Measurements from ENCODE around the gene ROBO1. TPM values are rescaled to one million over a fixed set of nuclear protein-coding genes. Genes with fewer than 3 reads are reported as not detected.

The ROBO1 gene
- total RNA-seq, 1 donor, result 69.8 TPM

DNA sequence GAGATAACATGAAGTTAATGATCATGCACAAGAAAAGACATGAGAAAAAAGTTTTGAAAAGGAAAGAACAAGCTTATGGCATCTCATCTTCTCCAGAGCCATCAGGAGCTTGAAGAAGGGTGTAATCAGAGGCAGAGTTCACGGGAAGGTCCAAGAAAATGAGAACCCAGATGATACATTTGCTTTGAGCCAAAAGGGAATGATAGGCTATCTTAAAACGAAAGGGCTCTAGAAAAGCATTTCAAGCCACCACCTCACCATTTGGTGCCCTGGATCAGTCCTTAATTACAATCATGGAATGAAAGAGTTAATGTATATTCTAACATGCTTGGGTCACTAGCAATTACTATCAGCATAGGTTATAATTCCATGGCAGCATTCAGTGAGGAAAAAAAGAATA lies 781.8 kb downstream of the ROBO1 start:
- no peaks in the 10 kb centered on the region for H3K27me3 ChIP-seq (ENCODE audit: insufficient read depth, low read length)
- TF ChIP-seq, protein P1, sequence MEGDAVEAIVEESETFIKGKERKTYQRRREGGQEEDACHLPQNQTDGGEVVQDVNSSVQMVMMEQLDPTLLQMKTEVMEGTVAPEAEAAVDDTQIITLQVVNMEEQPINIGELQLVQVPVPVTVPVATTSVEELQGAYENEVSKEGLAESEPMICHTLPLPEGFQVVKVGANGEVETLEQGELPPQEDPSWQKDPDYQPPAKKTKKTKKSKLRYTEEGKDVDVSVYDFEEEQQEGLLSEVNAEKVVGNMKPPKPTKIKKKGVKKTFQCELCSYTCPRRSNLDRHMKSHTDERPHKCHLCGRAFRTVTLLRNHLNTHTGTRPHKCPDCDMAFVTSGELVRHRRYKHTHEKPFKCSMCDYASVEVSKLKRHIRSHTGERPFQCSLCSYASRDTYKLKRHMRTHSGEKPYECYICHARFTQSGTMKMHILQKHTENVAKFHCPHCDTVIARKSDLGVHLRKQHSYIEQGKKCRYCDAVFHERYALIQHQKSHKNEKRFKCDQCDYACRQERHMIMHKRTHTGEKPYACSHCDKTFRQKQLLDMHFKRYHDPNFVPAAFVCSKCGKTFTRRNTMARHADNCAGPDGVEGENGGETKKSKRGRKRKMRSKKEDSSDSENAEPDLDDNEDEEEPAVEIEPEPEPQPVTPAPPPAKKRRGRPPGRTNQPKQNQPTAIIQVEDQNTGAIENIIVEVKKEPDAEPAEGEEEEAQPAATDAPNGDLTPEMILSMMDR (IDR thresholded peaks at IDR 0.05; ENCODE audit: extremely low read depth, low read depth, low read length), result no peak
- no peak for DNase-seq (ENCODE audit: insufficient read length, low spot score, missing footprints)
- no peak overlapping the region for H3K4me2 ChIP-seq (ENCODE audit: insufficient read depth, low read length)
- H3K79me2 ChIP-seq (ENCODE audit: insufficient read depth, low read length), result peaks cover 2% of the 10 kb centered on the region
- H3K9me3 ChIP-seq (ENCODE audit: low read depth, low read length), result no peaks in the 10 kb centered on the region
- H2AFZ ChIP-seq (ENCODE audit: low read length), result no peak overlapping the region
- peaks cover 4% of the 10 kb centered on the region for H3K4me1 ChIP-seq (ENCODE audit: insufficient read depth, low read length)
- H3K36me3 ChIP-seq (ENCODE audit: insufficient read depth, low read length), result no peaks in the 10 kb centered on the region
- H3K4me3 ChIP-seq (ENCODE audit: insufficient read depth, low read length), result no peak overlapping the region
- H3K27ac ChIP-seq (ENCODE audit: low read depth, low read length), result no peak overlapping the region
- H4K20me1 ChIP-seq (ENCODE audit: insufficient read depth, low read length), result peaks cover 3% of the 10 kb centered on the region

DNA sequence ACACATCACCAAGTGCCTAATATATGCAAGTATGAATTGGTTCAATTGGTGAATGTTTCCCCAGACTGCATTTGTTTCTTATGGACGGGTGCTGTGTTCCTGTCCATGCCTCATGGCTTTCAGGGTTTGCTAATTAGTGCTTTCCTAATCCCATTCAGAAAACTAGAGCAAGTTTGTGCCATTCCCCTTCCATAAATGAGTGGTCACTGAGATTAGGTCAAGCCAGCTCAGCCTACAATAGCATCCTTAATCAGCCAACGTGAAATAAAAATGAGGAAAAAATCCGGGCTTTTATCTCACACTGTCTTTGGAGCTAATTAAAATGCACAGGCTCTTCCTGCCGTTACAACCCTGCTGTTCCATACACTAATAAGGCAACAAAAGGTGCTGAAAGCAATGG lies 788.8 kb downstream of the ROBO1 start:
- H2AFZ ChIP-seq (ENCODE audit: low read length), result no peak overlapping the region
- DNase-seq (ENCODE audit: insufficient read length, low spot score, missing footprints), result no peak
- no peaks in the 10 kb centered on the region for H3K9me3 ChIP-seq (ENCODE audit: low read depth, low read length)
- H3K27ac ChIP-seq (ENCODE audit: low read depth, low read length), result no peak overlapping the region
- H3K4me3 ChIP-seq (ENCODE audit: insufficient read depth, low read length), result no peak overlapping the region
- no peaks in the 10 kb centered on the region for H4K20me1 ChIP-seq (ENCODE audit: insufficient read depth, low read length)
- H3K79me2 ChIP-seq (ENCODE audit: insufficient read depth, low read length), result peaks cover 7% of the 10 kb centered on the region
- TF ChIP-seq, protein P1 (IDR thresholded peaks at IDR 0.05; ENCODE audit: extremely low read depth, low read depth, low read length), result no peak
- H3K4me2 ChIP-seq (ENCODE audit: insufficient read depth, low read length), result no peak overlapping the region
- peaks cover 30% of the 10 kb centered on the region for H3K4me1 ChIP-seq (ENCODE audit: insufficient read depth, low read length)
- no peaks in the 10 kb centered on the region for H3K36me3 ChIP-seq (ENCODE audit: insufficient read depth, low read length)
- H3K27me3 ChIP-seq (ENCODE audit: insufficient read depth, low read length), result no peaks in the 10 kb centered on the region

DNA sequence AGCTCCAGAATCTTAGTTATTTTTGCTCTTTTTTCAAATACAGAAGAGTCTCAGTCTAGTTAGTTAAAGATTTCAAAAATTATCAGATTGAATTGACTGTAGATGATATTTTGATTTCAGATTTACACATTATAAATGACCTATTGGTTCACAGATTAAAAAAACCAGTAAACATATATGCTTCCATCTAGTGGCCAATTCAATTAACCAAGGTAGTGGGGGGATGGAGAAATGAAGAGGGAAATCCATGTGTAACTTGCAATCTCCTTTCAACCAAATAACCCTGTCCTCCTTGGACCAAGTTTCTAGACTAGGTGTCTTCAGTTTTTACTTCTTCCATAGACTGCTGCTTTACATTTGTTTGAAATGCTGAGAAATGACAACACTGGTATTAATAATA lies 789.8 kb downstream of the ROBO1 start:
- no peaks in the 10 kb centered on the region for H3K36me3 ChIP-seq (ENCODE audit: insufficient read depth, low read length)
- no peaks in the 10 kb centered on the region for H3K27me3 ChIP-seq (ENCODE audit: insufficient read depth, low read length)
- no peak for DNase-seq (ENCODE audit: insufficient read length, low spot score, missing footprints)
- no peaks in the 10 kb centered on the region for H3K9me3 ChIP-seq (ENCODE audit: low read depth, low read length)
- no peak overlapping the region for H3K27ac ChIP-seq (ENCODE audit: low read depth, low read length)
- H3K4me3 ChIP-seq (ENCODE audit: insufficient read depth, low read length), result no peak overlapping the region
- H4K20me1 ChIP-seq (ENCODE audit: insufficient read depth, low read length), result no peaks in the 10 kb centered on the region
- H3K4me1 ChIP-seq (ENCODE audit: insufficient read depth, low read length), result peaks cover 30% of the 10 kb centered on the region
- peaks cover 7% of the 10 kb centered on the region for H3K79me2 ChIP-seq (ENCODE audit: insufficient read depth, low read length)
- no peak overlapping the region for H3K4me2 ChIP-seq (ENCODE audit: insufficient read depth, low read length)
- H2AFZ ChIP-seq (ENCODE audit: low read length), result no peak overlapping the region
- TF ChIP-seq, protein P1 (IDR thresholded peaks at IDR 0.05; ENCODE audit: extremely low read depth, low read depth, low read length), result peak; percentile 54

DNA sequence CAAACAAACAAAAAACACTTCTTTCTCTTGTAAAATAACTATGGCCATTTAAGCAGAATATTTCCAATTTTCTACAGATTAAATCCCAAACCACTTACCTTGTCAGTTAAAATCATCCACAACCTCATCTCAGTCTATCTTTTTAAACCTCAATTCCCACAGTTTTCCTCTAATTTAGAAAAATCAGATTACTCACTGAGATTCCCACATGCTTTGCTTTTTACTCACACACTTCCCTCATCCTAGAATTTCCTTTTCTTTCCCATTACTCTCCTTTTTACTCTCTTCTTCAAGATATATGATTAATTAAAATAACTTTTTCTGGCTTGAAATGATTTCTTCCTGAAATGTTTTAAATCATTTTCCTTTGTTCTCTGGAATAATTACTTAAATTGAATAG lies 790.7 kb downstream of the ROBO1 start:
- Histone ChIP-seq H2AFZ (ENCODE audit: low read length) (no peak overlapping the region), H3K4me2 (ENCODE audit: insufficient read depth, low read length) (no peak overlapping the region), H3K27ac (ENCODE audit: low read depth, low read length) (peak overlapping the region; percentile 27), H3K4me1 (ENCODE audit: insufficient read depth, low read length) (peaks cover 30% of the 10 kb centered on the region), H3K9me3 (ENCODE audit: low read depth, low read length) (no peaks in the 10 kb centered on the region), H3K4me3 (ENCODE audit: insufficient read depth, low read length) (no peak overlapping the region), H3K79me2 (ENCODE audit: insufficient read depth, low read length) (peaks cover 9% of the 10 kb centered on the region), H4K20me1 (ENCODE audit: insufficient read depth, low read length) (no peaks in the 10 kb centered on the region), H3K27me3 (ENCODE audit: insufficient read depth, low read length) (no peaks in the 10 kb centered on the region), H3K36me3 (ENCODE audit: insufficient read depth, low read length) (no peaks in the 10 kb centered on the region)
- TF ChIP-seq, protein P1 (IDR thresholded peaks at IDR 0.05; ENCODE audit: extremely low read depth, low read depth, low read length), result no peak
- no peak for DNase-seq (ENCODE audit: insufficient read length, low spot score, missing footprints)
